H1 (cell line): Measurements from ENCODE around the gene OPCML. TPM values are rescaled to one million over a fixed set of nuclear protein-coding genes. Genes with fewer than 3 reads are reported as not detected.

Source experiments
- JUND ChIP-seq: IDR thresholded peaks from 2 replicates; pipeline ENCODE4 v1.6.1; 2011; ENCODE audit warnings: mild to moderate bottlenecking, improper control_type of control experiment, low read length
- KDM4A ChIP-seq: IDR thresholded peaks from one replicate; pipeline ENCODE4 v1.7.1; 2012; ENCODE audit warnings: low read depth, mild to moderate bottlenecking, moderate library complexity, low read length, inconsistent platforms; ENCODE audit not compliant: severe bottlenecking
- NANOG ChIP-seq: IDR thresholded peaks from 2 replicates; pipeline ENCODE4 v1.6.1; 2011; ENCODE audit warnings: low read length, low read depth, mild to moderate bottlenecking, inconsistent platforms; ENCODE audit not compliant: insufficient read depth, poor library complexity, severe bottlenecking
- polyA plus RNA-seq, 7 experiments: library from polyadenylated mRNA; depleted of rRNA in 3 of 7; stranded (reverse) in 5 of 7; unstranded in 2 of 7; fragments of >200 nt in 5 of 7; fragments of 200-250 nt in 2 of 7; gene quantifications; 1 replicate in 5 of 7; 2 replicates in 1 of 7; 4 replicates in 1 of 7; pipeline versions ENCODE4 v1.2.1 to v1.2.3, GENCODE V29; 2011 to 2013; ENCODE audit warnings: missing spikeins in 2 of 7, mixed read lengths in 2 of 7
- total RNA-seq: library from RNA; stranded (reverse); fragmentation: NEBNext Ultra II Directional; extraction: Animal tissue kit (Norgen Biotek cat#: 25700); gene quantifications from 2 replicates; pipeline ENCODE4 v1.2.1, GENCODE V29; 2021

OPCML gene
- total and polyA plus RNA-seq, 2 of the 8 experiments (the other 6 are each of a cell fraction or from before 2014, with no cell fraction given) = 2.3 to 3.1 TPM

DNA sequence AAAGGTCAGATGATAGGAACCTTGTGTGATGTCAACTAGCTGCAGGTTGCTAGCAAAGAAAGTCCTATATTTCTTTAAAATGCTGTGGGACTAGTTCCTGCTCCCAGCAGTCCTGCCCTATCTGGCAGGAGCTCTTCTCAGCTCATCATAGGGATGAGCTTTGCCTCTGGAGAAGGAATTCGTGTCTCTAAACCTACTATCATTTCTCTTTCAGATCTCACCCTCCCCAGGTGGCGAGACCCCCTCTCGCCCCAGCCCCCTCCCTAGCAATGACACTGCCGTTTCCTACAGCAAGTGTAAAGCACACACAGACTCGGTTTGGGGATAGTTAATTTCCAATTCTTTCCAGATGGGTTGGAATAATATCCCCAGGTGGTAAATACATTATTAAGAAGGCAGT lies 533.3 kb downstream of the OPCML start (continued):
- TF ChIP-seq JUND (no peak), NANOG (no peak), KDM4A (no peak)
